Psoas muscle (tissue), 8 donors: ENCODE measurements around the gene PLPPR5. TPM values are rescaled to one million over a fixed set of nuclear protein-coding genes. Genes with fewer than 3 reads are reported as not detected.

Experiments
- ATAC-seq, 4 donors: fragments of 200-7000 bp; cut with Tn5 transposase; one replicate each; pipeline ENCODE4 v1.9.1; 2020; ENCODE audit warnings: moderate library complexity in 3 of 4, mild to moderate bottlenecking in 2 of 4
- DNase-seq, 2 donors: peaks; one replicate each; pipeline ENCODE4 v3.0.0-alpha.2; 2020
- H3K27ac ChIP-seq: fragments of 200-600 bp; one replicate; pipeline ENCODE4 v1.8.0; 2022
- H3K27me3 ChIP-seq, 3 donors: fragments of 200-600 bp in 1 of 3; one replicate each; pipeline versions ENCODE4 v1.6.1 to v1.8.0; 2013 to 2022; ENCODE audit warnings: low read length in 2 of 3, mild to moderate bottlenecking in 2 of 3, moderate library complexity in 1 of 3; ENCODE audit not compliant: insufficient read depth in 3 of 3
- H3K36me3 ChIP-seq, 2 donors: fragments of 200-600 bp in 1 of 2; one replicate each; pipeline versions ENCODE4 v1.6.1 to v1.8.0; 2013 to 2022; ENCODE audit warnings: low read depth in 1 of 2, mild to moderate bottlenecking in 1 of 2, moderate library complexity in 1 of 2; ENCODE audit not compliant: insufficient read depth in 1 of 2
- H3K4me1 ChIP-seq: fragments of 200-600 bp; one replicate; pipeline ENCODE4 v1.8.0; 2022
- H3K4me3 ChIP-seq: fragments of 200-600 bp; one replicate; pipeline ENCODE4 v1.8.0; 2022; ENCODE audit warnings: mild to moderate bottlenecking
- H3K9me3 ChIP-seq: fragments of 200-600 bp; one replicate; pipeline ENCODE4 v1.8.0; 2022
- CTCF ChIP-seq: fragments of 200-600 bp; IDR thresholded peaks from one replicate; pipeline ENCODE4 v1.8.0; 2022; ENCODE audit warnings: antibody characterized with exemption
- WGBS, 3 donors: extraction: QIAGEN DNeasy Blood & Tissue Kit; methylation state at CpG; one replicate each; pipeline versions ENCODE4 v1.1.6 to v1.1.7; 2013; 5-methylcytosine and 5-hydroxymethylcytosine counted together
- intact Hi-C, 2 donors: fragments of 100-400 bp; cut with DNase I; formaldehyde crosslinking; loops; one replicate each; pipeline versions ENCODE4 v1.11.0 to v1.14.2; 2022
- polyA plus RNA-seq, 3 donors: library from polyadenylated mRNA; stranded (reverse); fragments of 200-250 nt; gene quantifications; one replicate each; pipeline ENCODE4 v1.2.3, GENCODE V29; 2013
- total RNA-seq, 4 donors: library from RNA; stranded (reverse); fragmentation: NEBNext Ultra II Directional in 2 of 4; extraction: Animal tissue kit (Norgen Biotek cat#: 25700) in 2 of 4; gene quantifications; one replicate each; pipeline versions ENCODE4 v1.2.1 to v1.2.4, GENCODE V29; 2021 to 2023
- donor health status: healthy with polysubstance abuse.
- donor health status: DM: no; HTN: no; CAD: no; lungs with moderate emphysema.
- donor health status: Bipolar disorder and iron deficiency.
- donor health status: healthy.
- donor health status: DM: yes; HTN: yes; CAD: no.
- donor health status: DM: no; HTN: no; CAD: no.
- donor health status: DM: no; HTN: no; CAD: no.
- donor health status: DM: yes; HTN: yes; CAD: no.

PLPPR5 gene
- total and polyA plus RNA-seq, 7 donors = 0.01 TPM; not detected in 6

GRCh38 chr1:98988904-98989555 lies 15.6 kb downstream of the PLPPR5 start:
- no peak overlapping the region for H3K27ac ChIP-seq
- no peaks in the 10 kb centered on the region for H3K4me1 ChIP-seq
- intact Hi-C loops = no loop called here
- H3K27me3 ChIP-seq = no peaks in the 10 kb centered on the region
- DNase-seq = no peak
- H3K9me3 ChIP-seq = no peaks in the 10 kb centered on the region
- ATAC-seq = no peak
- TF ChIP-seq CTCF = no peak
- no peaks in the 10 kb centered on the region for H3K36me3 ChIP-seq
- H3K4me3 ChIP-seq = no peak overlapping the region
- WGBS, 3 donors = 60 to 75% (median 66%) methylated on average over 2 of the region's 2 CpGs

- no peaks in the 10 kb centered on the region for H3K27me3 ChIP-seq
- 56 to 82% (median 68%) methylated on average over 2 of the region's 2 CpGs for WGBS, 3 donors
- no peak for TF ChIP-seq CTCF
- H3K27ac ChIP-seq = no peak overlapping the region
- ATAC-seq (no peak), DNase-seq (no peak)
- H3K4me3 ChIP-seq = no peak overlapping the region
- intact Hi-C loops = no loop called here
- H3K36me3 ChIP-seq = no peaks in the 10 kb centered on the region
- no peaks in the 10 kb centered on the region for H3K4me1 ChIP-seq
- H3K9me3 ChIP-seq = no peaks in the 10 kb centered on the region
These were observed 19.0 kb downstream of the PLPPR5 start for GRCh38 chr1:98985687-98986086.

GRCh38 chr1:98981917-98982513 lies 22.6 kb downstream of the PLPPR5 start:
- DNase-seq (no peak), ATAC-seq (no peak)
- Histone ChIP-seq H3K27me3 (no peaks in the 10 kb centered on the region), H3K9me3 (no peaks in the 10 kb centered on the region), H3K36me3 (no peaks in the 10 kb centered on the region), H3K4me3 (no peak overlapping the region), H3K4me1 (no peaks in the 10 kb centered on the region), H3K27ac (no peak overlapping the region)
- intact Hi-C loops = no loop called here
- no peak for TF ChIP-seq CTCF
- 75 to 80% (median 79%) methylated on average over 3 of the region's 3 CpGs for WGBS, 3 donors

- whole genome bisulfite sequencing, 3 donors = 70 to 73% (median 73%) methylated on average over 2 of the region's 2 CpGs
- DNase-seq = no peak
- TF ChIP-seq CTCF = no peak
These were observed 25.2 kb downstream of the PLPPR5 start for GRCh38 chr1:98979463-98979862.

More at GRCh38 chr1:98979463-98979862, 25.2 kb downstream of the PLPPR5 start:
- intact Hi-C loops = no loop called here
- Histone ChIP-seq H3K4me1 (no peaks in the 10 kb centered on the region), H3K4me3 (no peak overlapping the region), H3K36me3 (no peaks in the 10 kb centered on the region), H3K27me3 (no peaks in the 10 kb centered on the region), H3K9me3 (no peaks in the 10 kb centered on the region), H3K27ac (no peak overlapping the region)
- no peak for ATAC-seq
